HL-60 (cell line): ENCODE measurements around the gene FLRT2.

Source experiments
- DNase-seq, 2 experiments: peaks; one replicate each; pipeline ENCODE4 v3.0.0-alpha.2; 2010 to 2020; ENCODE audit warnings: low read depth in 1 of 2, low spot score in 1 of 2
- H3K27ac ChIP-seq: fragments of 250-450 bp; sonication (Bioruptor Pico); replicated peaks from 2 replicates; pipeline ENCODE4 v1.5.1; 2020; ENCODE audit warnings: mild to moderate bottlenecking, moderate library complexity
- H3K27me3 ChIP-seq: fragments of 250-450 bp; sonication (Bioruptor Pico); 2 replicates; pipeline ENCODE4 v1.5.1; 2021; ENCODE audit warnings: mild to moderate bottlenecking, moderate library complexity; ENCODE audit not compliant: insufficient read depth, poor library complexity, severe bottlenecking
- H3K4me3 ChIP-seq: replicated peaks from 2 replicates; pipeline ENCODE4 v1.5.1; 2011; ENCODE audit warnings: mild to moderate bottlenecking, control low read depth, low read length; ENCODE audit not compliant: insufficient read depth
- CTCF ChIP-seq: IDR thresholded peaks from one replicate; pipeline ENCODE4 v1.5.1; 2011; ENCODE audit warnings: low read length, control low read depth, inconsistent platforms; ENCODE audit not compliant: insufficient read depth
- GABPA ChIP-seq: IDR thresholded peaks from 2 replicates; pipeline ENCODE4 v1.6.1; 2012; ENCODE audit warnings: low read depth
- POLR2AphosphoS5 ChIP-seq: IDR thresholded peaks from 2 replicates; pipeline ENCODE4 v1.6.1; 2012; ENCODE audit warnings: low read depth
- REST ChIP-seq: IDR thresholded peaks from 2 replicates; pipeline ENCODE4 v1.6.1; 2012; ENCODE audit warnings: low read depth; ENCODE audit not compliant: insufficient replicate concordance
- SPI1 ChIP-seq: IDR thresholded peaks from 2 replicates; pipeline ENCODE4 v1.6.1; 2012; ENCODE audit warnings: low read depth, mild to moderate bottlenecking, borderline replicate concordance

Gene FLRT2

GRCh38 chr14:85527445-85528035 lies 2.4 kb upstream of the FLRT2 start:
- Histone ChIP-seq H3K27ac (no peak overlapping the region), H3K27me3 (peaks cover 37% of the 10 kb centered on the region), H3K4me3 (no peak overlapping the region)
- no peak for DNase-seq
- no peak for TF ChIP-seq REST
- no peak for TF ChIP-seq CTCF
- TF ChIP-seq POLR2AphosphoS5: no peak
- TF ChIP-seq GABPA: no peak
- TF ChIP-seq SPI1: no peak

- TF ChIP-seq SPI1 (no peak), REST (no peak), CTCF (no peak), GABPA (no peak)
- Histone ChIP-seq H3K4me3 (no peak overlapping the region), H3K27ac (no peak overlapping the region), H3K27me3 (peaks cover 42% of the 10 kb centered on the region)
- DNase-seq: no peak
These were observed 1.7 kb upstream of the FLRT2 start for GRCh38 chr14:85528080-85528896.

- H3K27me3 ChIP-seq: peaks cover 48% of the 10 kb centered on the region
- H3K27ac ChIP-seq: no peak overlapping the region
- DNase-seq: no peak
- no peak overlapping the region for H3K4me3 ChIP-seq
- no peak for TF ChIP-seq GABPA
- no peak for TF ChIP-seq CTCF
- TF ChIP-seq REST: no peak
- TF ChIP-seq SPI1: no peak
- TF ChIP-seq POLR2AphosphoS5: no peak
These were observed 880 bp upstream of the FLRT2 start for GRCh38 chr14:85528897-85529631.
